Skeletal muscle tissue (tissue), 4 donors: ENCODE results near the gene SLC52A3. TPM values are rescaled to one million over a fixed set of nuclear protein-coding genes. Genes with fewer than 3 reads are reported as not detected.

ENCODE experiments used
- H3K27ac ChIP-seq: one replicate; pipeline ENCODE4 v1.7.0; 2013; ENCODE audit warnings: mild to moderate bottlenecking, low read depth, low read length, inconsistent platforms
- H3K27me3 ChIP-seq, 3 donors: one replicate each; pipeline ENCODE4 v1.7.0; 2013; ENCODE audit warnings: low read length in 3 of 3; ENCODE audit not compliant: control insufficient read depth in 3 of 3, insufficient read depth in 3 of 3
- H3K36me3 ChIP-seq, 3 donors: one replicate each; pipeline ENCODE4 v1.7.0; 2013; ENCODE audit warnings: low read length in 3 of 3; ENCODE audit not compliant: control insufficient read depth in 3 of 3, insufficient read depth in 3 of 3
- H3K4me1 ChIP-seq, 3 donors: one replicate each; pipeline ENCODE4 v1.7.0; 2013; ENCODE audit warnings: low read length in 3 of 3, mild to moderate bottlenecking in 3 of 3; ENCODE audit not compliant: control insufficient read depth in 3 of 3, insufficient read depth in 3 of 3
- H3K4me3 ChIP-seq, 3 donors: one replicate each; pipeline ENCODE4 v1.7.0; 2013; ENCODE audit warnings: low read length in 3 of 3
- H3K9ac ChIP-seq, 3 donors: one replicate each; pipeline ENCODE4 v1.7.0; 2013; ENCODE audit warnings: low read length in 3 of 3, mild to moderate bottlenecking in 3 of 3, moderate library complexity in 2 of 3, low read depth in 1 of 3
- H3K9me3 ChIP-seq, 3 donors: one replicate each; pipeline ENCODE4 v1.7.0; 2013; ENCODE audit warnings: low read length in 3 of 3; ENCODE audit not compliant: control insufficient read depth in 3 of 3
- total RNA-seq: library from RNA; depleted of rRNA; stranded (reverse); fragments of >200 nt; gene quantifications from one replicate; pipeline ENCODE4 v1.2.3, GENCODE V29; 2014
- donor health status: Osteomylitis.

Gene SLC52A3
- total RNA-seq, 1 donor from 2014 or later: not detected

DNA sequence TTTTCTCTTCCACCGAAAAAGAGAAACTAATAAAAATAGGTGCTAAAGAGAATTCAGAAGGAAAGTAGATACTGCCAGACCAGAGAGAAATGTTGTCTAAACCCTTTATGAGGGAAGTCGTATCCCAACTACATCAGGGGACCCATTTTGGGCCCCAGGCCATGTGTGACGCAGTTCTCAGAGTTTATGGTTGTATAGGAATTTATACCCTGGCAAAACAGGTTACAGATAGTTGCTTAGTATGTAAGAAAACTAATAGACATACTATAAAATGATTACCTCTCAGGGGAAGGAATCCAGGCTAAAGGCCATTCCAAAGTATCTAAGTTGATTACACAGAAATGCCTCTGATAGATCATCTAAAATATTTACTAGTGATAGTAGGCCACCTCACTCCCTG lies 28.6 kb upstream of the SLC52A3 start:
- no peak overlapping the region for H3K9ac ChIP-seq

DNA sequence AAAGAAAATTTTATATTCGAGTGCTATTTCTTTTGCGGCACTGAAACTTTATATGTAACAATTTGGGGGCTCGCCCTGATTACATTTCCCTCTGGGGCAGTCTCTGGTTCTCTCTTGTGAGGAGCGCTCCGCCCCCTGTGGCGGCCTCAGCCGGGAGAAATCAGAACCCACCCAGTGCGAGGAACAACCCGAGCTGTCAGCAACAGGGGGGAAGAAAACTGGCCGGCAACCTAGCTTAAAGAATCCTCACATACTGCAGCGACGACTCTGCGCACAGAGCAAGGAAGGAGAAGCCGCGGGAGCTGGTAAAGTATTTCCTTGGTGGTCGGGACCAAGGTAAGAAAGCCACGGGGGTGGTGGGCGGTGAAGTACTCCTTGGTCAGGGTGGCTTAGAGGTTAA lies 23.9 kb upstream of the SLC52A3 start:
- Histone ChIP-seq H3K27ac (no peak overlapping the region), H3K4me3 (no peak overlapping the region), H3K9ac (no peak overlapping the region), H3K4me1 (no peaks in the 10 kb centered on the region), H3K9me3 (peaks cover 0 to 2% (median 0%) of the 10 kb centered on the region in 3 donors), H3K27me3 (no peaks in the 10 kb centered on the region), H3K36me3 (no peaks in the 10 kb centered on the region)

More for the DNA sequence above, 28.6 kb upstream of the SLC52A3 start:
- Histone ChIP-seq H3K4me3 (no peak overlapping the region), H3K36me3 (no peaks in the 10 kb centered on the region), H3K9me3 (peaks cover 0 to 2% (median 0%) of the 10 kb centered on the region in 3 donors), H3K27ac (no peak overlapping the region), H3K4me1 (no peaks in the 10 kb centered on the region), H3K27me3 (peaks cover 0 to 9% (median 5%) of the 10 kb centered on the region in 3 donors)

DNA sequence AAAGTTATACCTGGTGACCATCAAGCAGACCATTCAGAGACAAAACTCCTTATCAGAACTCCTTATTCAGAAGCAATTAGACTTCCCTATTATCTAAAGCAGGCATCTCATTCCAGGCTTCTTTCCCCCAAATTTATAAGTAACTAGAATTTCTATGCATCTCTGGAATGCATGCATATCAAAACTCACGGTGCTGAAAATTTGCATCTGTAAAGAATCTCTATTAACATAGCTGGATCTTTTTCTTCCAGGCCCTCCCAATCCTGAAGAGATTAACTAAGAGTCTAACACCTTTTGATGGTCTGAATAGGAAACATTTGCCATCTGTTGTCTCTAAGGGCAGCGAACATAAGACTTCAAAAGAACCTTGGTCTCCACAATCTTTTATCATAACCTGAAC lies 22.8 kb upstream of the SLC52A3 start:
- Histone ChIP-seq H3K4me1 (no peaks in the 10 kb centered on the region), H3K27me3 (peaks cover 0 to 4% (median 0%) of the 10 kb centered on the region in 3 donors), H3K27ac (no peak overlapping the region), H3K9me3 (peaks cover 0 to 2% (median 0%) of the 10 kb centered on the region in 3 donors), H3K4me3 (no peak overlapping the region), H3K36me3 (no peaks in the 10 kb centered on the region), H3K9ac (no peak overlapping the region)

DNA sequence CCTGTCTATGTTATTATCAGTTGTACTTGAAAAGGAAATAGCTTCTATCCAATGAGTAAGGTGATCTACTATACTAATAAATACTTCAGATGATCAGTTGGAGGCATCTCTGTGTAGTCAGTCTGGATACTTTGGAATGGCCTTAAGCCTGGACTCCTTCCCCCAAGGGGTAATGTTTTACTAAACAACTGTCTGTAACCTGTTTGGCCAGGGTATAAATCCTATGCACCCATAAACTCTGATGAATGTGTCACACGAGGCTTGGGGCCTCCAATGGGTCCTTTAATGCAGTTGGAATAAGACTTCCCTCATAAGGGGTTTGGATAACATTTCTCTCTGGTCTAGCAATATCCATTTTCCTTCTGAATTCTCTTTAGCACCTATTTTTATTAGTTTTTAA lies 19.5 kb upstream of the SLC52A3 start:
- Histone ChIP-seq H3K9me3 (peaks cover 0 to 3% (median 0%) of the 10 kb centered on the region in 3 donors), H3K4me3 (no peak overlapping the region), H3K4me1 (no peaks in the 10 kb centered on the region), H3K36me3 (no peaks in the 10 kb centered on the region), H3K27me3 (peaks cover 0 to 4% (median 0%) of the 10 kb centered on the region in 3 donors), H3K27ac (no peak overlapping the region), H3K9ac (no peak overlapping the region)

DNA sequence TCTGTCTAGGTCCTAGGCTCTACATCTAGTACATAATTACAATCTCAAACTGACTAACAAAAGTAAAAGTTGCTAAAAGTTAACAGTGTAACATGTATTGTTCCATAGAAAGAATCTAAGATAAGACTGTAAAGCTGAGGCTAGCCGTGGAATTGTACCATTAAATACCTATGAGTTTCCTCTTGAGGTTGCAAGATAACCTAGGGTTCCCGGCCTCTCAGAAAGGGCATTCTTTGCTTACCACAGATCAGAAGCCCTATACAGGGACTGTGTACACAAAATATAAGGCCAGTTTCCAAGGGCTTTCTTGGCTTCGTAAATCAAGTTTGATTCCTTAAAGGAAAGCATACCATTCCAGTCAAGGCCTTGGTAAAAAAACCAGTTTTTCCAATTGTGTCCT lies 11.5 kb upstream of the SLC52A3 start:
- Histone ChIP-seq H3K4me1 (peaks cover 0 to 8% (median 0%) of the 10 kb centered on the region in 3 donors), H3K9me3 (peaks cover 0 to 3% (median 0%) of the 10 kb centered on the region in 3 donors), H3K27ac (no peak overlapping the region), H3K9ac (no peak overlapping the region), H3K27me3 (no peaks in the 10 kb centered on the region), H3K36me3 (no peaks in the 10 kb centered on the region), H3K4me3 (no peak overlapping the region)

DNA sequence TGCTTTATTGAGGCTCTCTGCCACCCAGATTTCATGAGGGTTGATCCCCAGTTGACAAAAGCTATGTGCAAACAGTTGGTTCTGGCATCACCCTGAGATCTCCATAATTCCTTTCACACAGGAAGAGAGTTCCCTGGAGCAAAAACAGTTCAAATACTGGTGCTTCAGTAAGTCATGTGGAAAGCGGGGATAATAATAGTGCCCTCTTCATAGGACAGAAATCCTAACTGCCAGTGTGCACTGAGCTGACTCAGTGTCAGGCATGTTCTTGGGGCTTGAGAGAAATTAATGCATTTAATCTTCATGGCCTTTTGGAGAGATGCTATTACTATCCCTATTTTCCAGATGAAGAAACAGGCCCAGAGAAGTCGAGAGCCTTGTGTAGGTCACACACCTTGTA lies 7.9 kb upstream of the SLC52A3 start:
- H3K27ac ChIP-seq: no peak overlapping the region
- no peaks in the 10 kb centered on the region for H3K36me3 ChIP-seq
- no peak overlapping the region for H3K4me3 ChIP-seq
- peaks cover 0 to 8% (median 0%) of the 10 kb centered on the region in 3 donors for H3K4me1 ChIP-seq
- no peaks in the 10 kb centered on the region for H3K9me3 ChIP-seq
- peaks cover 0 to 5% (median 0%) of the 10 kb centered on the region in 3 donors for H3K27me3 ChIP-seq
- H3K9ac ChIP-seq: peak overlapping the region in 1 of 3 donors; percentile 57

DNA sequence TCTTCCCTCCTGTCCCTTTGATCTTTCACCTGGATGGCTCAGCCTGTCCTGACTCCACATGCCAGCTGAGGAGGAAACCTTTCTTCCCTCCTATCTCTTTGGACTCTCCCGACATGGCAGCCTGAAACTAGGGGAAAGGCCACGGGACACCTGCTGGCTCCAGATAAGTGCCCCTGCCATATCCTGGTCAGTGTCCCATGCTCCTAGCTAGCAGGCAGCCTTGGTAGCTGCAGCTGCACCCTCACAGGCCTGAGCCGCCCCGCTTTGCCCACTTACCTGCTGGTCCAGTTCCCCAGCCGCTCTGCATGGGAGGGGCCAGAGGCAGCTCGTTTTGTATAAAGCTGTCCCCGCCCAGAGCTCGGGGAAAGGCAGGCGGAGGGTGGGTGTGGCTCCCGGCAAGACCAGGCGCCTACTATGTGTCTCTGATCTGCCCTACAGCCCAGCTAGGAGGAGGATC lies 7.4 kb upstream of the SLC52A3 start:
- Histone ChIP-seq H3K9ac (peak overlapping the region in 1 of 3 donors; percentile 57), H3K27ac (no peak overlapping the region), H3K36me3 (no peaks in the 10 kb centered on the region), H3K27me3 (peaks cover 0 to 5% (median 0%) of the 10 kb centered on the region in 3 donors), H3K4me1 (peaks cover 0 to 8% (median 0%) of the 10 kb centered on the region in 3 donors), H3K9me3 (no peaks in the 10 kb centered on the region), H3K4me3 (no peak overlapping the region)

DNA sequence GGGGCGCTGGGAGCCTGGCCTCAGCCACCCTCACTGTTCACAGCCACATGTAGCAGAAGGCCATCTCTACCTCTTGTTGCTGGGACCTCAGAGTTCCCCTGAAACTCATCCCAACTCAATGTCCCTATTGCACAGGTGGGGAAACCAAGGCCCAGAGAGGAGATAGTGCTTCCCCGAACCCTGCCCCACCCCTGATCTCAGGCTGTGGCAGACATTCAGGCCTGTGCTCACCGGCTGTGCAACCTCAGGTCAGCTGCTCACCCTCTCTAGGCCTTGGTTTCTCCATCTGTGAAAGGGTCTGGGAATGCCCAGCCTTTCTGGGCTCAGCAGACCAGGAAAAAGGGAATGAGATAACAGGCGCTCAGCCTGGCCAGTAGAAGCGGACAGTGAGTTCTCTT lies 6.4 kb upstream of the SLC52A3 start:
- H3K27ac ChIP-seq: no peak overlapping the region
- H3K9ac ChIP-seq: no peak overlapping the region
- H3K36me3 ChIP-seq: no peaks in the 10 kb centered on the region
- H3K4me1 ChIP-seq: peaks cover 0 to 8% (median 0%) of the 10 kb centered on the region in 3 donors
- H3K9me3 ChIP-seq: no peaks in the 10 kb centered on the region
- no peak overlapping the region for H3K4me3 ChIP-seq
- peaks cover 0 to 5% (median 0%) of the 10 kb centered on the region in 3 donors for H3K27me3 ChIP-seq

DNA sequence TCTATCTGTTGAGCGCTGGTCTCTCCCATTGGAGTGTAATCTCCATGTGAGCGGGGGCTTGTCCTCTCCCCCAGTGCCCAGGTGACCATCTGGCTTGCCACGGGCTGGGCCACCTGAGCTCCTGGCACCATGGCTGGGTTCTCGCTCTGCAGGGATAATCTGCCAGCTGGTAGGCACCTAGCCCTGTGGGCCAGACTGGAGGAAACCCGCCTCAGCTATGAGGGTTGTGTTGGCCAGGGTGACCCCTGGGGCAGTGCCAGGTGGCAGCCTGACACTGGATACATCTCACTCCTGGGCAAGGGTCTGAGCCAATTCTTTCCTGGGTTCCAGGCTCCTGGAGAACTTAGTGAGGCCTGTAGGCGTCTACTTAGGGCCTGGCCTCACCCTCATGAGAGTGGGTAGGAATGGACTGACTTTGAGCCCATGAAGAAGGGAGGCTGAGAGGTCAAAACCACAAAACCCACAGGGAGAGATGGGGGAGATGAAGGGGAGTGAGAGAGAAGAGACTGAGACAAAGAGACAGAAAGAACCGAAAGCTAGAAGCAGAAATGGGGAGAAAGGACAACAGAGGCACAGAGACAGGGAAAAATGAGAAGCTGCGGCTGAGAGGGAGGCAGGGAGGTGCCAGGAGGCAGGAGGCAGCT lies 5.8 kb upstream of the SLC52A3 start:
- Histone ChIP-seq H3K4me3 (no peak overlapping the region), H3K9me3 (no peaks in the 10 kb centered on the region), H3K9ac (no peak overlapping the region), H3K36me3 (no peaks in the 10 kb centered on the region), H3K27ac (no peak overlapping the region), H3K4me1 (peaks cover 0 to 11% (median 0%) of the 10 kb centered on the region in 3 donors), H3K27me3 (peaks cover 0 to 5% (median 0%) of the 10 kb centered on the region in 3 donors)

DNA sequence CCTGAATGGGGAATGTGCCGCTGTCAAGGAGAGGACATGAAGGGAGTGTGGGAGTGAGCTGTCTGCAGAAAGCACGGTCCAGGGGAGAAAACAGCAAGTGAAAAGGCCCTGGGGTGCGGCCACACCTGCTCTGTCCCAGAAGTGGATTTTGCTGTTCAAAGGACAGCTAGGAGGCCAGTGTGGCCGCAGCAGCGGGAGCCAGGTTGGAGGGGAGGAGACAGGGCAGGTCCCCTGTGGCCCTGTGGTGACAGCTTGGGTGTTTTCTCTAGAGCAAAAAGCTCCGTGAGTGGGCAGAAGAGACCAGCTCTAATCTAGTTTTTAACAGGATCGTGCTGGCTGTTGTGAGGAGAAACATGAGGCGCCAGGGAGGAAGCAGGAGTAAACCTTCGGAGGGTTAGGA lies 4.5 kb upstream of the SLC52A3 start:
- H3K27me3 ChIP-seq: peaks cover 0 to 5% (median 3%) of the 10 kb centered on the region in 3 donors
- H3K4me3 ChIP-seq: no peak overlapping the region
- no peak overlapping the region for H3K9ac ChIP-seq
- peaks cover 0 to 14% (median 0%) of the 10 kb centered on the region in 3 donors for H3K4me1 ChIP-seq
- H3K36me3 ChIP-seq: no peaks in the 10 kb centered on the region
- H3K27ac ChIP-seq: no peak overlapping the region
- H3K9me3 ChIP-seq: peaks cover 0 to 3% (median 0%) of the 10 kb centered on the region in 3 donors
